ENCODE results near the gene BLCAP.
"Not testable (repeated sequence)": the region's sequence is repeated elsewhere in the genome, so short reads cannot be mapped to it uniquely, and the experiment has no call there.

Gene BLCAP

DNA sequence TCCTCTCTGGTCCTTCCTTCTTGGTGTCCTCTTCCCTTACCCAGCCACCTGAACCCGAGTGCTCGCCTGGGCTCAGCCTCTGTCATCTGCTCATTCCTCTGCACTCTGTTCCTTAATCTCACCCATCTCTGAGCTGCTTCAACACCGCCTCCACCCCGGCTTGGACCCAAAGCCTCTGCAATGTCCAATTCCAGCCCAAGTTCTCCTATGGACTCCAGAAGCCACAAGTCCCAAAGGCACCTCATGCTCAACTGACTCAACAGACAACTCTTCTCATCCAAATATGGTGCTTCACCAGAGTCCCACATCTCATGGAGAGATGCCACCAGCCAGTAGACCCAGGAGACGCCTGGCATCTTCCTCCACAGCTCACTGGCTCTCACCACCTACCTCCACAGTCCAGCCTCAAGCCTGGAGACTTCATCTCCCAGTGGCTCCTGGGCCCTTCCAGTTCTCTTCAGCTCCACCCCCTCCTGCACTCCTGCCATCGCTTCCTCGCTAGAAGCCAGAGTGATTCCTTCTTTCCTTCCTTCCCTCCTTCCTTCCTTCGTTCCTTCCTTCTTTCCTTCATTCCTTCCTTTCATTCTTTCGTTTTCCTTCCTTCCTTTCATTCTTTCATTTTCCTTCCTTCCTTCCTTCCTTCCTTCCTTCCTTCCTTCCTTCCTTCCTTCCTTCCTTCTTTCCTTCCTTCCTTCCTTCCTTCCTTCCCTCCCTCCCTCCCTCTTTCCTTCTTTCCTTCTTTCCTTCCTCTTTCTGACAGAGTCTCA is 47.6 kb downstream of the BLCAP start:
- no peak for DNase-seq

DNA sequence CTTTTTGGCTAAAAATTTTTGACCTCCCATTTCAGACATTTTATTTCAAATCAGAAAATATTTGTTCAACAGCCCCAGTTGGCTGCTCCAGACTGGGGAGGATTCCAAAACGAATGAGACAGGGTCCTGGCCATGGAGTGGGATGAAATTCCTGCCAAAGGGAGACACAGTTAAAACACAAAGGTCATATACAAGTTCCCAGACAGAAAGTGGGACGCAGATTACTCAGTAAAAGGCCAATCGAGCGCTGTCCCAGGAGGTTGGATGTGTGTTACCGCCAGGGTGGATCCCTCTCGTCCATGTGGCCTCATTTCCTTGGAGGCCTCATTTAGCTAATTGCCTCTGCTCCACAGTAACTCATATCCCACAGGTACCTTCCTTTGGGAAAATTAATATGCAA is 48.4 kb downstream of the BLCAP start:
- no peak for DNase-seq

DNA sequence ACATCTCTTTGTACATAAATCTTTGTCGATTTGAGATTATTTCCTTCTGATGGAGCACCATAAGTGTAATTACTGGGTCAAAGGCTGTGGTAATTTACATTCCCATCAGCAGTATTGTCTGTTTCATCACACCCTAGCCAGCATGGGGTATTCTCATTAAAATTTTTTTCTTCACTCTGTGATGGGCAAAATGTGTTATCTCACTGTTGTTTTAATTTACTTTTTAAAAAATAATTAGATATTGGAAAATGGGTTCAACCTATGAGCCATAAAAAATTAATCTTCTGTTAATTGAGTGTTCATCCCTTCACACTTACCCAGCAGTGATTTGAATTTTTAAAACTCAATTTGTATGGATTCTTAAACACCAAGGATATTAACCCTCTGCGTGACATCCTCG is 50.6 kb downstream of the BLCAP start:
- DNase-seq = no peak

DNA sequence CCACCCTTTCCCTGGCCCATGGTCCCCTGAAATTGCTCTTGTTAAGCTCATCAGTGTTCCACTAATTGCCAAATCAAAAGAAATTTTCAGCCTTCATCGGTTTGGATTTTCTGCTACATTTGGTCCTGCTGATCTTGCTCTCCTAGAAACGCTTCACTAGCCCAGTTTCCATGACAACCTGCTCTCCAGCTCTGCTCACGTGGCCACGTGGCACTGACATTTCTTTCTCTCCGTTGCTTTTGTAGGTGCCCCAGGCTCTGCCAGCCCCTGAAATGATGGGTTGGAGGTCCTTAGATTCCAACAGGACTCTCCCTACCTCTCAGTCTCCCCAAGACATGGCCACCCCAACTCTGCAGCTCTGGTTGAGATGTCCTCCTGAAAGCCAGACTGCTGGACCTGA is 52.4 kb downstream of the BLCAP start:
- no peak for DNase-seq

DNA sequence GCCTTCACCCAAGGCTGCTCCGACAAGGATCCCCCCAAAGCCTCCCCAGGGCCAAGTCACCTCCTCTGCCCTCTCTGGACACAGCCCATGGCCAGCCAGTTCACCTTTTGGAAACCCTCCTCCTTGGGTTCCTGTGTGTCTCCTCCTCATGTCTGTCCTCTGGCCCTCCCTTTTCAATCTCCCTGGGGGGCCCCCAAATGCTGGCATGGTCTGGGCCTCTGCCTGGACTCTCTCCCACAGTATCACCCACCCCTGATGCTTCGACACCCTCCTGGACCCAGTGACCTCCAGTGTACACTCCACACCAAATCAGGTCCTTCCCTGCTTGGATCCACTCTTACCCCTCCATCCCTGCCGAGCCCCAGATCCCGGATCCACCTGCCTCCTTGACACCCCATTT is 53.3 kb downstream of the BLCAP start:
- no peak for DNase-seq

DNA sequence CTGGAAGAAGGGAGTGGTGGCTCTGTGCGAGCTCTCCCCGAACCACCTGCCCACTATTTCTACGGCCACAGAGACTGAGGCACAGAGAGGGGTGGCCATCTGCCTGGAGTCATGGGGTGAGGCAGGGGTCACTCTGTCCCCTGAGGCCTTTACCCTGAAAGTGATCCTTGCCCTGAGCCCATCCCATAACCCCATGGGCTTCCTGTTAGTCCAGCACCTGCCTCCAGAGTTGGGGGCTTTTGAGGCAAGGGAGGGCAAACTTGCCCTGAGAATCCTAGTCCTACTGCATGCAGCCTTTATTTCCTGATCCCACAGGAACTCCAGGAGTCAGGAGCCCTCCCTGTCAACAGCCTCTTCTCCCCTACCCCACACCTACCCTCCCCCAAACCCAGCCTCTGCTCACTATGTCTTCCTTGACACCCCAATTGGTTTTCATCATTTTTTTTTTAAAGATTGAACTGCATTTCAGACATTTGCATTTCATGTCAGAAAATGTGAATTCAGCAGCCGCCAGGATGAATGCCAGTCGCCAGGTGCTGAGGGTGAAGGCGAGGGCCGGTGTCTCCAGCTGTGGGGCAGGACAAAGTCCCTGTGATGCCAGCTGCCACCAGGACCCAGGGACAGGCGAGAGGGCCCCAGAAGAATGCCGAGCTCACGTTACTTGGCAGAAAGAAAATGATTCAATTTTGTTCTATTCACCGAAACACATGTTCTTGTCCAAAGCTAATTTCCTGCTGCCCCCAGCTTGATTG is 54.3 kb downstream of the BLCAP start:
- DNase-seq = no peak

DNA sequence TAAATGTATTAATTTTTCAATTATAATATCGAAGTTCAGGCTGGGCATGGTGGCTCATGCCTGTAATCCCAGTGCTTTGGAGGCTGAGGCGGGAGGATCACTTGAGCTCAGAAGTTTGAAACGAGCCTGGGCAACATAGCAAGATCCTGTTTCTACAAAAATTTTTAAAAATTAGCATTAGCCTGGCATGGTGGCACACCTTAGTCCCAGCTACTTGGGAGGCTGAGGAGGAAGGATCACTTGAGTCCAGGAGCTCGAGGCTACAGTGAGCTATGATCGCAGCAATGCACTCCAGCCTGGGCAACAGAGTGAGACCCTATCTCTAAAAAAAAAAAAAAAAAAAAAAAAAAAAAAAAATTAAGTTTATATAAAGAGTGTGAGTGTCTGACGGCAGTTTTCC is 55.2 kb downstream of the BLCAP start:
- not testable (repeated sequence) for DNase-seq

DNA sequence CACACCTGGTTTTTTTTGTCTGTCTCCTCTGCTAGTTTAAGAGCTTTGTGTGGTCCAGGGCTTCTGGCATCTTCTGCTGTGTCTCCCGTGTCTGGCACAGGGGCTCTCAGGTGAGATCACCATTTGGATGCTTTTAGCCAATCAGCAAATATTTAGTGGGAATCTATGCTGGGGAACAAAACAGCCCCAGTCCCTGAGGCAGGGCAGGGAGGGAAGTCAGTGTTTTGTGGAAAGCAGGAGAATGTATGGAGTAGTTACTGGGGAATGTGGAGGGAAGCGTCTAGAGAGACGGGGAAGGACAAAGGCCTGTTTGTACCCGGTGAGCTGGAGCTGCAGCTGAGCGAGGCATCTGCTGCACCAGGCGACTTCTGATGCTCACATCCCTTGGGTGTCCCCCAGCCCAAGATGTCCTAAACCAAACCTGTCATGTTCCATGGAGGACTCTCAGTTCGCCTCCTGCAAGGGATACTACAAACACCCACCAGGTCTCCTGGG is 55.9 kb downstream of the BLCAP start:
- DNase-seq = no peak

DNA sequence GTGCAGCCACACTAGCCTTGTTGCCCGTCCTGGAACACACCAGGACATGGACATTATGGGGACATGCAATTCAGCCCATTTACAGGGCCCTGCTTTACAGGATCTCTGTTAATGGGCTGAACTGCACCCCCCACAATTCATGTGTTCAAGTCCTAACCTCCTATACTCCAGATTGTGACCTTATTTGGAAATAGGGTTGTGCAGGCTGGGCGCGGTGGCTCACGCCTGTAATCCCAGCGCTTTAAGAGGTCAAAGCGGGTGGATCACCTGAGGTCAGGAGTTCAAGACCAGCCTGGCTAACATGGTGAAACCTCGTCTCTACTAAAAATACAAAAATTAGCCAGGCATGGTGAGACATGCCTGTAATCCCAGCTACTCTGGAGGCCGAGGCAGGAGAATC is 57.5 kb downstream of the BLCAP start:
- not testable (repeated sequence) for DNase-seq

DNA sequence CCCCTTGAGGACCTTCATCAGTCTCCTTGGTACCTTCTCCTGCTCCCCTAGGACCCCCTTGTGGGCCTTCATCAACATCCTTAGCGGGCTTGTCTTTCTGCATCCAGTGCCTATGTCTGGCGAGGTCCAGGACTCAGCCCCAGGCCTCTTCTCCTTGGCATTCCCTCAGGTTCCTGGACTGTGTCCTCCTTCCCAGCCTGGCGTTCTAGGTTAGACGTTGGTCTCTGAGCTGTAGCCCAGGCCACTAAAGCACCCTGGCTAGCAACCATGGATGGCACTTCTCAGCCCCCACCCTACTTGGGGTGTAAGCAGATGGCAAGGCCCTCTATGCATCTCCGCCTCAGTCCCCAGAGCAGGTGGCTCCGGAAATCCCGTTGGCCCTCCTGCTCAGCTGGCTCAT is 58.1 kb downstream of the BLCAP start:
- DNase-seq = no peak

DNA sequence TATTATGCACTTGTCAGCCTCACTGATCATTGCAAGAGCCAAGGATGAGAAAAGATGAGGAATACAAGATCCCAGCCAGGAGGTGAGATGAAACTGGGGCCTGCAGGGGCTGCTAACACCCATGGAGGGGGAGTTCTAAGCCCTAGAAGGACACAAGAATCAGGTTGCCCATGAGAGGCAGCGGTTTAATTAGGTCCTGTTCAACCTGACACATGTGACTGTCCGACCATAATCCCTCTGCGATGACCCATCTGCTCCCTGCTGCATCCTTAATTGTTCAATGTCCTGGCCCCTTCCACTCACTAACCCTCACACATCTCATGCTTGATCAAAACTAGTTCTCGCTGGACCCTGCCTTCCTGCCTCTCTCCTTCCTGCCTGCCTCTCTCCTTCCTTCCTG is 58.8 kb downstream of the BLCAP start:
- DNase-seq = no peak
